Measurements from ENCODE around the gene CLIP3. TPM values are rescaled to one million over a fixed set of nuclear protein-coding genes. Genes with fewer than 3 reads are reported as not detected.
"Not testable (repeated sequence)": the region's sequence is repeated elsewhere in the genome, so short reads cannot be mapped to it uniquely, and the experiment has no call there.

Gene CLIP3
- total and polyA plus RNA-seq, 9 donors, result 16.1 to 91.3 (median 54.9) TPM

- no peaks in the 10 kb centered on the region for H3K27me3 ChIP-seq
- no peaks in the 10 kb centered on the region for H3K9me3 ChIP-seq
- H3K4me1 ChIP-seq (ENCODE audit: insufficient read depth), result no peaks in the 10 kb centered on the region
- no peaks in the 10 kb centered on the region for H3K36me3 ChIP-seq
- DNase-seq, result no peak
- TF ChIP-seq, protein P1, sequence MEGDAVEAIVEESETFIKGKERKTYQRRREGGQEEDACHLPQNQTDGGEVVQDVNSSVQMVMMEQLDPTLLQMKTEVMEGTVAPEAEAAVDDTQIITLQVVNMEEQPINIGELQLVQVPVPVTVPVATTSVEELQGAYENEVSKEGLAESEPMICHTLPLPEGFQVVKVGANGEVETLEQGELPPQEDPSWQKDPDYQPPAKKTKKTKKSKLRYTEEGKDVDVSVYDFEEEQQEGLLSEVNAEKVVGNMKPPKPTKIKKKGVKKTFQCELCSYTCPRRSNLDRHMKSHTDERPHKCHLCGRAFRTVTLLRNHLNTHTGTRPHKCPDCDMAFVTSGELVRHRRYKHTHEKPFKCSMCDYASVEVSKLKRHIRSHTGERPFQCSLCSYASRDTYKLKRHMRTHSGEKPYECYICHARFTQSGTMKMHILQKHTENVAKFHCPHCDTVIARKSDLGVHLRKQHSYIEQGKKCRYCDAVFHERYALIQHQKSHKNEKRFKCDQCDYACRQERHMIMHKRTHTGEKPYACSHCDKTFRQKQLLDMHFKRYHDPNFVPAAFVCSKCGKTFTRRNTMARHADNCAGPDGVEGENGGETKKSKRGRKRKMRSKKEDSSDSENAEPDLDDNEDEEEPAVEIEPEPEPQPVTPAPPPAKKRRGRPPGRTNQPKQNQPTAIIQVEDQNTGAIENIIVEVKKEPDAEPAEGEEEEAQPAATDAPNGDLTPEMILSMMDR (IDR thresholded peaks at IDR 0.05), result no peak
- TF ChIP-seq EP300 (IDR thresholded peaks at IDR 0.05) (no peak), POLR2A (IDR thresholded peaks at IDR 0.05) (no peak)
- no peak overlapping the region for H3K27ac ChIP-seq
- WGBS, 3 donors, result 20 to 26% (median 21%) methylated on average over 8 of the region's 8 CpGs
- intact Hi-C loops (cut with DNase I), result no loop called here
- no peak overlapping the region for H3K4me3 ChIP-seq
Observed at GRCh38 chr19:35987571-35987896, 45.1 kb downstream of the CLIP3 start.

- Histone ChIP-seq H3K27ac (no peak overlapping the region), H3K4me3 (no peak overlapping the region), H3K4me1 (ENCODE audit: insufficient read depth) (no peaks in the 10 kb centered on the region), H3K36me3 (no peaks in the 10 kb centered on the region), H3K9me3 (no peaks in the 10 kb centered on the region), H3K27me3 (no peaks in the 10 kb centered on the region)
- 6 to 7% (median 6%) methylated on average over 54 of the region's 54 CpGs for WGBS, 3 donors
- no peak for DNase-seq
- intact Hi-C loops (cut with DNase I), result no loop called here
- TF ChIP-seq, protein P1 (IDR thresholded peaks at IDR 0.05), result no peak
- no peak for TF ChIP-seq POLR2A (IDR thresholded peaks at IDR 0.05)
- no peak for TF ChIP-seq EP300 (IDR thresholded peaks at IDR 0.05)
Observed at GRCh38 chr19:35986664-35987570, 45.8 kb downstream of the CLIP3 start.

DNA sequence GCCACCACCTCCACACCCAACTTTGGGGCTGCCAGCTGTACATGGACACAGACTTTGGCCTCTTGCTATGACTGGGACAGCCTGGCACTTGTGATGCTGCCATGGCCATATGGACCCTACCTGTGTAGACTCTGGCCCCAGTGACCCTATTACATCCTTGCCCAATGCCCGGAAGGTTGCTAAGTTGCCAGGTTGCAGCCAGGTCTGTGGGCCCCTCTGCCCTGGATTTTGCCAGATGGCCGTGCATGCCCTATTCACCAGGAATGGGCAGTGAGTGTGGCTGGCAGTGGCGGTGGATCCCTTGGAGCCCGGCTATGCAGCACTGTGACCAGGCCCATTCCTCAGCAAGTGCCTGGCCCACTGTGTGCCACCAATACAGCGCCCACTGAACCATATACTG, 46.6 kb downstream of the CLIP3 start:
- no peaks in the 10 kb centered on the region for H3K9me3 ChIP-seq
- H3K27ac ChIP-seq, result no peak overlapping the region
- H3K27me3 ChIP-seq, result no peaks in the 10 kb centered on the region
- no peak for TF ChIP-seq EP300 (IDR thresholded peaks at IDR 0.05)
- TF ChIP-seq, protein P1 (IDR thresholded peaks at IDR 0.05), result no peak
- TF ChIP-seq POLR2A (IDR thresholded peaks at IDR 0.05), result no peak
- H3K4me1 ChIP-seq (ENCODE audit: insufficient read depth), result no peaks in the 10 kb centered on the region
- H3K36me3 ChIP-seq, result no peaks in the 10 kb centered on the region
- intact Hi-C loops (cut with DNase I), result no loop called here
- whole genome bisulfite sequencing, 3 donors, result 89 to 93% (median 91%) methylated on average over 5 of the region's 5 CpGs
- no peak for DNase-seq
- no peak overlapping the region for H3K4me3 ChIP-seq

DNA sequence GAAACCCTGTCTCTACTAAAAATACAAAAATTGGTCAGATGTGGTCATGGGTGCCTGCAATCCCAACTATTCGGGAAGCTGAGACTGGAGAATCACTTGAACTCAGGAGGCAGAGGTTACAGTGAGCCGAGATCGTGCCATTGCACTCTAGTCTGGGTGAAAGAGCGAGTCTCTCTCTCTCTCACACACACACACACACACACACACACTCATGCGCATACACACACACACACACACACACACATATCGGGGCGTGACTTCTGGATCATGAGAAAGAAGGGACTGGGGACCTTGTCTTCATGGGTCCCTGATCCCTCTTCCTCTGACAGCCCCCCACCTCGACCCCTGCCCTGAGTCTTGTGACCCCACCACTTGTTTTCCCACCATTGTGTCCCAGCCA, 49.5 kb downstream of the CLIP3 start:
- no peak overlapping the region for H3K27ac ChIP-seq
- H3K4me3 ChIP-seq, result no peak overlapping the region
- no peaks in the 10 kb centered on the region for H3K36me3 ChIP-seq
- intact Hi-C loops (cut with DNase I), result no loop called here
- no peaks in the 10 kb centered on the region for H3K9me3 ChIP-seq
- WGBS, 3 donors, result 78 to 79% (median 78%) methylated on average over 8 of the region's 8 CpGs
- no peak for DNase-seq
- TF ChIP-seq, protein P1 (IDR thresholded peaks at IDR 0.05), result no peak
- TF ChIP-seq EP300 (IDR thresholded peaks at IDR 0.05) (no peak), POLR2A (IDR thresholded peaks at IDR 0.05) (no peak)
- H3K27me3 ChIP-seq, result no peaks in the 10 kb centered on the region
- H3K4me1 ChIP-seq (ENCODE audit: insufficient read depth), result no peaks in the 10 kb centered on the region

DNA sequence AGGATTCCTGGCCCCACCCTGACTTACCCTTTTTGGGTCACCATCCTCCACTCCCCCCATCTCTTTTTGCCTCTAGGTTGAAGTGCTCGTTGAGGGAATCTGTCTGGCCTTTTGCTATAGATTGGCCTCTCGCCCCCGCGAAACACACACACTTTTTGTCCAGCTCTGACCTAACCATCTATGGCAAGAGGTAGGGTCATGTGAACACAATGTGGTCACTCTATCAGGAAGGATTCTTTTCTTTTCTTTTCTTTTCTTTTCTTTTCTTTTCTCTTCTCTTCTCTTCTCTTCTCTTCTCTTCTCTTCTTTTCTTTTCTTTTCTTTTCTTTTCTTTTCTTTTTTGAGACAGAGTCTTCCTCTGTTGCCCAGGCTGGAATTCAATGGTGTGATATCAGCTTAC, 51.7 kb downstream of the CLIP3 start:
- H3K9me3 ChIP-seq; H3K4me3 ChIP-seq; intact Hi-C loops (cut with DNase I); DNase-seq; H3K27ac ChIP-seq; H3K36me3 ChIP-seq; H3K4me1 ChIP-seq (ENCODE audit: insufficient read depth); H3K27me3 ChIP-seq: not testable (repeated sequence)
- 77 to 89% (median 84%) methylated on average over 4 of the region's 4 CpGs for WGBS, 3 donors
